ENCODE data around the gene KRT73. TPM values are rescaled to one million over a fixed set of nuclear protein-coding genes. Genes with fewer than 3 reads are reported as not detected.

The KRT73 gene
- total RNA-seq, 1 experiment from 2014 or later, result not detected

GRCh38 chr12:52632656-52633055 lies 14.3 kb upstream of the KRT73 start:
- ChIA-PET POLR2A (no interaction called here), CTCF (interaction anchor here (0.8 kb wide), 1 partner anchor 59 kb away, joined by 3 read pairs; no protein-coding TSS in a partner anchor)
- intact Hi-C loops (cut with micrococcal nuclease), result no loop called here
- no peak for DNase-seq (ENCODE audit: unreplicated experiment)
- Mint-ChIP-seq H3K9me3 (ENCODE audit: unreplicated experiment) (no peaks in the 10 kb centered on the region), H3K27me3 (ENCODE audit: insufficient read depth, unreplicated experiment) (peaks cover 50% of the 10 kb centered on the region), H3K4me1 (ENCODE audit: insufficient read depth, unreplicated experiment) (peaks cover 5% of the 10 kb centered on the region), H3K36me3 (ENCODE audit: insufficient read depth, unreplicated experiment) (peaks cover 5% of the 10 kb centered on the region), H3K27ac (ENCODE audit: low read depth, unreplicated experiment) (no peak overlapping the region), H3K4me3 (ENCODE audit: unreplicated experiment) (no peak overlapping the region)
- TF ChIP-seq CTCF (IDR thresholded peaks at IDR 0.05; ENCODE audit: unreplicated experiment), result no peak
- no TSS peak for BruUV-seq (replicated peaks)

GRCh38 chr12:52631676-52632459 lies 13.5 kb upstream of the KRT73 start:
- no peak overlapping the region for H3K4me3 Mint-ChIP-seq (ENCODE audit: unreplicated experiment)
- ChIA-PET CTCF (interaction anchor here (0.6 to 0.8 kb wide), 3 partner anchors 37 to 953 kb away, joined by 3 to 4 read pairs (median 3); no protein-coding TSS in a partner anchor), POLR2A (no interaction called here)
- no TSS peak for BruUV-seq (replicated peaks)
- peaks cover 50% of the 10 kb centered on the region for H3K27me3 Mint-ChIP-seq (ENCODE audit: insufficient read depth, unreplicated experiment)
- TF ChIP-seq CTCF (IDR thresholded peaks at IDR 0.05; ENCODE audit: unreplicated experiment), result no peak
- intact Hi-C loops (cut with micrococcal nuclease), result no loop called here
- no peaks in the 10 kb centered on the region for H3K9me3 Mint-ChIP-seq (ENCODE audit: unreplicated experiment)
- H3K36me3 Mint-ChIP-seq (ENCODE audit: insufficient read depth, unreplicated experiment), result peaks cover 5% of the 10 kb centered on the region
- DNase-seq (ENCODE audit: unreplicated experiment), result no peak
- H3K4me1 Mint-ChIP-seq (ENCODE audit: insufficient read depth, unreplicated experiment), result peaks cover 5% of the 10 kb centered on the region
- H3K27ac Mint-ChIP-seq (ENCODE audit: low read depth, unreplicated experiment), result no peak overlapping the region

- no peak overlapping the region for H3K4me3 Mint-ChIP-seq (ENCODE audit: unreplicated experiment)
- intact Hi-C loops (cut with micrococcal nuclease), result no loop called here
Measured at GRCh38 chr12:52631264-52631663, 12.9 kb upstream of the KRT73 start.

More at GRCh38 chr12:52631264-52631663, 12.9 kb upstream of the KRT73 start:
- Mint-ChIP-seq H3K27ac (ENCODE audit: low read depth, unreplicated experiment) (no peak overlapping the region), H3K27me3 (ENCODE audit: insufficient read depth, unreplicated experiment) (peaks cover 50% of the 10 kb centered on the region), H3K36me3 (ENCODE audit: insufficient read depth, unreplicated experiment) (peaks cover 3% of the 10 kb centered on the region), H3K9me3 (ENCODE audit: unreplicated experiment) (no peaks in the 10 kb centered on the region), H3K4me1 (ENCODE audit: insufficient read depth, unreplicated experiment) (peaks cover 5% of the 10 kb centered on the region)
- no peak for TF ChIP-seq CTCF (IDR thresholded peaks at IDR 0.05; ENCODE audit: unreplicated experiment)
- POLR2A ChIA-PET, result no interaction called here
- DNase-seq (ENCODE audit: unreplicated experiment), result no peak
- BruUV-seq (replicated peaks), result no TSS peak
- CTCF ChIA-PET, result interaction anchor here (0.6 kb wide), 1 partner anchor 952 kb away, joined by 4 read pairs; no protein-coding TSS in a partner anchor
